GM12878 (cell line): Measurements from ENCODE around the gene METAP1. TPM values are rescaled to one million over a fixed set of nuclear protein-coding genes. Genes with fewer than 3 reads are reported as not detected.

Source experiments
- ATF7 ChIP-seq: fragments of 450-650 bp; IDR thresholded peaks from 2 replicates; pipeline ENCODE4 v1.6.1; 2016; ENCODE audit warnings: low read depth, mild to moderate bottlenecking
- BACH1 ChIP-seq: fragments of 450-650 bp; IDR thresholded peaks from 2 replicates; pipeline ENCODE4 v1.6.1; 2017; ENCODE audit warnings: mild to moderate bottlenecking, borderline replicate concordance
- BHLHE40 ChIP-seq, 2 experiments: fragments of 450-650 bp in 1 of 2; IDR thresholded peaks; 2 replicates each; pipeline ENCODE4 v1.6.1; 2011 to 2017; ENCODE audit warnings: low read depth in 2 of 2, borderline replicate concordance in 1 of 2, improper control_type of control experiment in 1 of 2, low read length in 1 of 2, mild to moderate bottlenecking in 1 of 2
- DPF2 ChIP-seq: fragments of 450-650 bp; IDR thresholded peaks from 2 replicates; pipeline ENCODE4 v1.6.1; 2017; ENCODE audit warnings: mild to moderate bottlenecking
- EP300 ChIP-seq, 2 experiments: fragments of 150-350 bp in 1 of 2; IDR thresholded peaks; 2 replicates each; pipeline ENCODE4 v1.6.1; 2011 to 2012; ENCODE audit warnings: low read depth in 2 of 2, low read length in 2 of 2, borderline replicate concordance in 1 of 2, improper control_type of control experiment in 1 of 2, inconsistent platforms in 1 of 2; ENCODE audit not compliant: control insufficient read depth in 1 of 2
- GATAD2B ChIP-seq: fragments of 450-650 bp; conservative IDR thresholded peaks from 2 replicates; pipeline ENCODE4 v1.6.1; 2017; ENCODE audit warnings: low read depth, mild to moderate bottlenecking, moderate library complexity
- IKZF1 ChIP-seq: fragments of 450-650 bp; conservative IDR thresholded peaks from 2 replicates; pipeline ENCODE4 v1.6.1; 2017; ENCODE audit warnings: antibody characterized with exemption, mild to moderate bottlenecking
- IKZF2 ChIP-seq, 2 experiments: fragments of 450-650 bp; IDR thresholded peaks; 2 replicates each; pipeline ENCODE4 v1.6.1; 2017; ENCODE audit warnings: mild to moderate bottlenecking in 2 of 2, moderate library complexity in 2 of 2
- IRF3 ChIP-seq: fragments of 450-650 bp; IDR thresholded peaks from 2 replicates; pipeline ENCODE4 v1.6.1; 2014; ENCODE audit warnings: mild to moderate bottlenecking
- KLF5 ChIP-seq: fragments of 450-650 bp; IDR thresholded peaks from 2 replicates; pipeline ENCODE4 v1.6.1; 2014; ENCODE audit warnings: mild to moderate bottlenecking; ENCODE audit not compliant: partially characterized antibody
- LARP7 ChIP-seq: fragments of 450-650 bp; IDR thresholded peaks from 2 replicates; pipeline ENCODE4 v1.6.1; 2017; ENCODE audit warnings: mild to moderate bottlenecking
- MEF2A ChIP-seq: IDR thresholded peaks from 2 replicates; pipeline ENCODE4 v1.6.1; 2011; ENCODE audit warnings: low read depth, mild to moderate bottlenecking, low read length, moderate library complexity; ENCODE audit not compliant: insufficient read depth
- MLLT1 ChIP-seq: fragments of 450-650 bp; IDR thresholded peaks from 2 replicates; pipeline ENCODE4 v1.6.1; 2016; ENCODE audit warnings: mild to moderate bottlenecking
- MYC ChIP-seq: IDR thresholded peaks from 2 replicates; pipeline ENCODE4 v1.6.1; 2011; ENCODE audit warnings: mild to moderate bottlenecking, low read length, moderate library complexity, inconsistent platforms; ENCODE audit not compliant: insufficient read depth, insufficient replicate concordance, insufficient read length, severe bottlenecking
- NFIC ChIP-seq: IDR thresholded peaks from 2 replicates; pipeline ENCODE4 v1.6.1; 2012; ENCODE audit warnings: low read depth, mild to moderate bottlenecking, inconsistent platforms, low read length, moderate library complexity
- NKRF ChIP-seq: fragments of 450-650 bp; conservative IDR thresholded peaks from 2 replicates; pipeline ENCODE4 v1.6.1; 2017; ENCODE audit warnings: mild to moderate bottlenecking, moderate library complexity
- NRF1 ChIP-seq: conservative IDR thresholded peaks from 2 replicates; pipeline ENCODE4 v1.6.1; 2011; ENCODE audit warnings: mild to moderate bottlenecking, low read depth, low read length, improper control_type of control experiment
- POLR2A ChIP-seq: IDR thresholded peaks from 2 replicates; pipeline ENCODE4 v1.6.1; 2011; ENCODE audit warnings: low read depth, mild to moderate bottlenecking, low read length
- RAD51 ChIP-seq: fragments of 450-650 bp; IDR thresholded peaks from 2 replicates; pipeline ENCODE4 v1.6.1; 2016; ENCODE audit warnings: moderate library complexity, mild to moderate bottlenecking, inconsistent platforms
- SREBF1 ChIP-seq: IDR thresholded peaks from 2 replicates; pipeline ENCODE4 v1.6.1; 2012; ENCODE audit warnings: mild to moderate bottlenecking, low read length
- TCF7 ChIP-seq: IDR thresholded peaks from 2 replicates; pipeline ENCODE4 v1.6.1; 2014; ENCODE audit warnings: antibody characterized with exemption, borderline replicate concordance
- ZNF622 ChIP-seq: fragments of 450-650 bp; IDR thresholded peaks from 2 replicates; pipeline ENCODE4 v1.6.1; 2017; ENCODE audit warnings: mild to moderate bottlenecking, inconsistent platforms
- ZNF687 ChIP-seq: fragments of 450-650 bp; IDR thresholded peaks from 2 replicates; pipeline ENCODE4 v1.6.1; 2017; ENCODE audit warnings: mild to moderate bottlenecking, moderate library complexity
- polyA plus RNA-seq, 11 experiments: library from polyadenylated mRNA; depleted of rRNA in 4 of 11; unstranded in 6 of 11; stranded (reverse) in 5 of 11; fragments of >200 nt; fragmentation: Nextera tagmentation in 4 of 11; fragmentation: Illumina TruSeq in 1 of 11; extraction: Ambion mirVana in 4 of 11; extraction: Trizol in 1 of 11; gene quantifications; 1 replicate in 1 of 11; 2 replicates in 10 of 11; pipeline versions ENCODE4 v1.2.1 to v1.2.3, GENCODE V29; 2011 to 2016; ENCODE audit warnings: inconsistent platforms in 2 of 11, missing spikeins in 2 of 11, low read depth in 1 of 11
- total RNA-seq, 4 experiments: library from RNA; depleted of rRNA in 3 of 4; stranded (reverse); fragments of >200 nt in 3 of 4; fragmentation: Illumina TruSeq in 1 of 4; extraction: Trizol in 1 of 4; gene quantifications; 2 replicates each; pipeline versions ENCODE4 v1.2.1 to v1.2.3, GENCODE V29; 2013 to 2021

METAP1 gene
- total and polyA plus RNA-seq, 10 of the 15 experiments (the other 5 are each of a cell fraction or from before 2014, with no cell fraction given) = 22.7 to 71.4 (median 45.1) TPM

GRCh38 chr4:99054428-99054994 lies 59.0 kb downstream of the METAP1 start (continued):
- TF ChIP-seq ZNF687 (peak; percentile 48; the same call in 1 of the 2 replicates), NKRF (no peak), NFIC (peak; percentile 41; the same call in 1 of the 2 replicates), GATAD2B (no peak), LARP7 (no peak), KLF5 (no peak), DPF2 (peak; percentile 42; the same call in 1 of the 2 replicates), IRF3 (no peak), IKZF1 (peak; percentile 68), NRF1 (no peak), TCF7 (no peak), IKZF2 (IDR thresholded peaks at IDR 0.05) (peak; percentile 56 to 64; a peak in 3 of 4 replicates), MEF2A (no peak), ZNF622 (no peak), POLR2A (no peak), SREBF1 (no peak), RAD51 (peak; percentile 51; the same call in 1 of the 2 replicates), MLLT1 (no peak), EP300 (IDR thresholded peaks at IDR 0.05; ENCODE audit: borderline replicate concordance in 1 of 2, control insufficient read depth in 1 of 2, low read depth in 2 of 2, low read length in 2 of 2) (0 out of 4 replicates have a peak, but pooled peaks of 1 of the 2 experiments have one; percentile 41), BHLHE40 (IDR thresholded peaks at IDR 0.05; ENCODE audit: borderline replicate concordance in 1 of 2, low read depth in 2 of 2, low read length in 1 of 2) (peak; percentile 34 to 46; a peak in 2 of 4 replicates), BACH1 (no peak), ATF7 (0 out of 2 replicates have a peak, but pooled peaks have one; percentile 11), MYC (no peak)
